Measurements from ENCODE around the gene H6PD. TPM values are rescaled to one million over a fixed set of nuclear protein-coding genes. Genes with fewer than 3 reads are reported as not detected.

H6PD gene
- total RNA-seq, 1 experiment from 2014 or later = 17.6 TPM

DNA sequence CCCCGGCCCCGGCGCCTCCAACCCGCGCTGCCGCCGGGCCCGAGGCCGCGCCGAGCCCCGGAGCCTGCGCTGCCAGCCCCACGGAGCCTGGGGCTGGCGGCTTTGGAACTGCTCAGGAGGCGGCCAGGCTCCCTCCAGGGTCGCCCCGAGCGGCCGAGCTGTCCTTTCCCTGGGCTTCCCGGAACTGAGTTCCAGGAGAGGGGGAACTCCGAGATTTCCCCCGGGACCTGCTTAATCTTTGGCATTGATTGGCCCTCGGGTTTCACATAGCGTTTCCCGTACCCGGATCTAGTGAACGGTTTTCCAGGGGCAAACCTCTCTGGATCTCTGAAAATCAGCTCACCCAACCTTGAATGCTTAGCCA lies 504 bp downstream of the H6PD start:
- no peak for DNase-seq (ENCODE audit: low spot score)
- in situ Hi-C loops (cut with HindIII; ENCODE audit: low sequenced_read_pairs) = no loop called here

GRCh38 chr1:9235560-9235959 lies 986 bp downstream of the H6PD start:
- DNase-seq (ENCODE audit: low spot score) = no peak
- in situ Hi-C loops (cut with HindIII; ENCODE audit: low sequenced_read_pairs) = no loop called here

GRCh38 chr1:9238134-9238533 lies 3.6 kb downstream of the H6PD start:
- in situ Hi-C loops (cut with HindIII; ENCODE audit: low sequenced_read_pairs) = no loop called here
- DNase-seq (ENCODE audit: low spot score) = no peak

- no peak for DNase-seq (ENCODE audit: low spot score)
- in situ Hi-C loops (cut with HindIII; ENCODE audit: low sequenced_read_pairs) = no loop called here
These were observed 4.0 kb downstream of the H6PD start for GRCh38 chr1:9238550-9238949.

DNA sequence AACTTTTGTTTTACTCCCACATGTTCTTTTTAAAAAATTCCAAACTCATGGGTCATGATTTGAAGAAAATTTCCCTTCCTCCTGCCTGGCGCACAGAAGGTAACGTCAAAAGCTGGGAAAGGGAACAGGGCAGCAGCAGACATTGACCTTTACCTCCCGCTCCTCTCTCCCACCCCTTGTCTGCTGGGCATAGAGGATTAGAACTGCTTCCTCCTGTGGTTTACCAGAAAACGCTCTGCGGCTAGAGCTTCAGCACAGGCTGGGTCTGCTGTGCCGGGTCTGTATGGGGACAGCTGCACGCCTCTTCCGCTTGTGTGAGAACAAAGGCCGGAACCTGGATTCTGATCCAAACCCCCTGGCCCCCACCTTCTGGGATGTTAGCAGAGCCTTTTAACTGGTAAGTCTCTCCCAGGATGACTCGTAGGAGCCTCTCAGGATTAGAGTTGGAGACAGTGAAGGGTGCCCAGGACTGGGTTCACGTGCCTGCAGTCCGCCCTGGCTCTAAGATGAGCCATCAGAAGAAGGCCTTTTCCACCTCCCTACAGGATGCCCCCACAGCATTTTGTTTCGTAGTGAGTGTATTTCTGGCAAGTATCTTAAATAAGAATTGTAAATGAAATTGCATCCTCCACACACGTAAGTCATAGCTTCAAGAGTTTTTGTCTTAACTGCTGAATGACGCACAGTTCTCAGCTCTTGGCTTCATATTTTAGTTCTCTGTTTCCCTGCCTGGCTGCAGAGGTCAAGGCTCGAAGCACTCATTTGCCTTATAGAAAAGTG lies 5.2 kb downstream of the H6PD start:
- in situ Hi-C loops (cut with HindIII; ENCODE audit: low sequenced_read_pairs) = no loop called here
- DNase-seq (ENCODE audit: low spot score) = no peak

GRCh38 chr1:9240914-9241820 lies 6.6 kb downstream of the H6PD start:
- in situ Hi-C loops (cut with HindIII; ENCODE audit: low sequenced_read_pairs) = no loop called here
- DNase-seq (ENCODE audit: low spot score) = no peak

GRCh38 chr1:9241891-9242290 lies 7.3 kb downstream of the H6PD start:
- in situ Hi-C loops (cut with HindIII; ENCODE audit: low sequenced_read_pairs) = no loop called here
- DNase-seq (ENCODE audit: low spot score) = no peak

GRCh38 chr1:9242338-9242969 lies 7.9 kb downstream of the H6PD start:
- in situ Hi-C loops (cut with HindIII; ENCODE audit: low sequenced_read_pairs) = no loop called here
- peak; percentile 50 for DNase-seq (ENCODE audit: low spot score)

DNA sequence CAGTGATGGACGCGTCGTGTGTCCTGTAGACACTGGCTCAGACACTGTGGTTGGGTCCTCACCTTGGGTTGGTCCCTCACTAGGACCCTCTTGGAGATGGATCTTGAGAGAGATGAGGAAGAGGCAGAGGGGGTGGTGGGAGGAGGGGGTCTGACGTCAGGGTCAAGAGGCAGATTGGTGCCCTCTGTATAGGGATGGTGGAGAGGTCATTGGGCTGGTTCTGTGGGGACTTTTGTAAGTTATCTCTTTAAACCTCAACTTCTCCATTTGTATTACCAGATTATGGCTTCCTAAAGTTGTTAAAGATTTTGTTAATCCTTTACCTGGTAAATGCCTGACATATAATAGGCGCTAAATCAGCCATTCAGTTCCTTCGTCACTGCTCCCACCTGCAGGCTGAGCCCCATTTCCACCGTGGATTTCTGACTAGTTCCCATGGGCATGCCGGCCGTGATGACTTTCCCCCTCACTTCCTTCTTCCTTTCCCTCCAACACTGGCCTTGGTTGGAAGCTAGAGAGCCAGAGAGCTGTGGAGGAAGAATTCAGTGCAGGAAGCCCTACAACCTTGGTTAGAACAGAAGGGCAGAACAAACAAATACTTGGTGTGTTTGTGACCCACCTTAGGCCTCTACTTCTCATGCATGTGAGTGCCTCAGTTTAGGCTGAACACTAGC lies 8.6 kb downstream of the H6PD start:
- in situ Hi-C loops (cut with HindIII; ENCODE audit: low sequenced_read_pairs) = no loop called here
- no peak for DNase-seq (ENCODE audit: low spot score)

DNA sequence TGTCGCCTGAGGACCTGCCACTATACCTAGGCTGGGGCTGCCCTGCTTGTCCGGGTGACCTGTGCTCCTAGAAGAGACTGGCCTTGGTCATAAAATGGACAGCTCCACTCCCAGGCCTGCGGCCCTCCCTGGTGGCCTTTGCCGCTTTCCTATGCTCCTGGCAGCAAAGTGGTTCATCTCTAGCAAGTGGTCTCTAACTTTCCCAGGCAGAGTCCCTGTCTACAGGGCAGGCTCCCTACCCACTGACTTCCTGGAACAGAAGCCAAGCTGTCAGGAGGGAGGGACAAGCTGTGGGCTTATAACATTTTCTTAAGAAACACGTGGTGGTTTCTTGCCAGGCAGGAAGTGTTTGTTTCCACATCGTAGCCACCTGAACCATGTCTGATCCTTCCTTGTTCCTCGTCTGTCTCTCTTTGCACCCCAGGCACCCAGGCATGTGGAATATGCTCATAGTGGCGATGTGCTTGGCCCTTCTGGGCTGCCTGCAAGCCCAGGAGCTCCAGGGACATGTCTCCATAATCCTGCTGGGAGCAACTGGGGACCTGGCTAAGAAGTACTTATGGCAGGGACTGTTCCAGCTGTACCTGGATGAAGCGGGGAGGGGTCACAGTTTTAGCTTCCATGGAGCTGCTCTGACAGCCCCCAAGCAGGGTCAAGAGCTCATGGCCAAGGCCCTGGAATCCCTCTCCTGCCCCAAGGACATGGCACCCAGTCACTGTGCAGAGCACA lies 10.1 kb downstream of the H6PD start:
- DNase-seq (ENCODE audit: low spot score) = no peak
- in situ Hi-C loops (cut with HindIII; ENCODE audit: low sequenced_read_pairs) = no loop called here

GRCh38 chr1:9245230-9245619 lies 10.7 kb downstream of the H6PD start:
- in situ Hi-C loops (cut with HindIII; ENCODE audit: low sequenced_read_pairs) = no loop called here
- DNase-seq (ENCODE audit: low spot score) = no peak

- in situ Hi-C loops (cut with HindIII; ENCODE audit: low sequenced_read_pairs) = no loop called here
- no peak for DNase-seq (ENCODE audit: low spot score)
These were observed 11.1 kb downstream of the H6PD start for GRCh38 chr1:9245661-9246060.

DNA sequence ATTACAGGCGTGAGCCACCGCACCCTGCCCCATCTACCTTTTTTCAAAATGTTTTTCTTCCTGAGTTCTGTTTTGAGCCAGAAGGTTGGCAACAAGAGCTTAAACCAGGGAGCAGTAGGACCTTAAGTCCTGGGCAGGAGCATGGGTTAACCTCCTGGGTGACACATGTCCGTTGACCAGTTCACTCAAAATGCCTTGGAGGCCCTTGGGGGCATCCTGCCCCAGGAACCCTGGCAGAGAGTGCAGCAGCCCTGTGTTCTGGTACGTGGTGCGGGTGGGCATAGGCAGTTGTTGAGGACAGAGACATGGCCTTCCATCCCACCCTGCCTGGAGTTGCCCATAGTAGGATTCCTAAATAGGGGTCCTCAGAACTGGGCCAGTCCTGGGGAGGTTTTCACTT lies 11.6 kb downstream of the H6PD start:
- no peak for DNase-seq (ENCODE audit: low spot score)
- in situ Hi-C loops (cut with HindIII; ENCODE audit: low sequenced_read_pairs) = no loop called here

DNA sequence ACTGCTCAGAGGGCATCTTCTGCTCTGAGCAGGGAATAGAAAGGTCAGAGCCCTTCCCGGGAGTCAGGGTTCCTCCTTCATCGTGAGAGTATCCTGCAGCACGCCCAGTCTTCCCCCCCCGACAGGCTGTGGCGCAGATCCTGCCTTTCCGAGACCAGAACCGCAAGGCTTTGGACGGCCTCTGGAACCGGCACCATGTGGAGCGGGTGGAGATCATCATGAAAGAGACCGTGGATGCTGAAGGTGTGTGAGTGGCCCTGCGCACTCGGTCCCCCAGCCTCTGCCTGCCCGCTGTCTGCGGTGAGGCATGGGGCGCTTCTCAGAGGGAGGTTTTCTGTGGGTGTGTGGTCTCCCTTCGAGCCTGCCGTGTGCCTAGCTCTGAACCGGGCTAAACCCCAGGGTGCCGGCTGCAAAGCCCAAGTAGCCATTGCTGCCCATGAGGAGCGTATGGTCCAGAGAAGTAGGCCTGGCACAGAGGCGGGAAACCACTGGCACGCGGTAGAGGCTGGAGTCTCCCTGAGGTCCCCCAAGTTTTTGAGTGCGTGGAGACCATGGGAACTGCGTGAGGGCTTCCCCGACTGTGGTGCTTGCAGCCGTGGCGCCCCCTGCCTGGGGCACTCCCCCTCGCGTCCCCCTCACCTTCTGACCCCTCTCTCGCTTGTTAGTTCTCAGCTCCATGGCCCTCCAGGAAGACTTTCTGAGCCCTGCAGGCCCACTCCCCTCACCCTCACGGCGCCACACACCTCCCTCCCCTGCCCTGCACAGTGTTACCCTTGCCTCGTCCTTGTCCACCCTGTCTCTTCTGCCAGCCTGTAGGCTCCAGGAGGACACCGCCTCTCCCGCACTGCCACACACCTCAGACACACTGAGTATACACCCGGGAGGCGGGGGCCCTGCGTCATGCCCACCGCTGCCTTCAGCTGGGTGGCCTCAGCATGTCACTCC lies 12.5 kb downstream of the H6PD start:
- in situ Hi-C loops (cut with HindIII; ENCODE audit: low sequenced_read_pairs) = no loop called here
- DNase-seq (ENCODE audit: low spot score) = no peak

GRCh38 chr1:9247894-9248293 lies 13.3 kb downstream of the H6PD start:
- in situ Hi-C loops (cut with HindIII; ENCODE audit: low sequenced_read_pairs) = no loop called here
- DNase-seq (ENCODE audit: low spot score) = no peak

- in situ Hi-C loops (cut with HindIII; ENCODE audit: low sequenced_read_pairs) = no loop called here
These were observed 14.0 kb downstream of the H6PD start for GRCh38 chr1:9248341-9249262.

DNA sequence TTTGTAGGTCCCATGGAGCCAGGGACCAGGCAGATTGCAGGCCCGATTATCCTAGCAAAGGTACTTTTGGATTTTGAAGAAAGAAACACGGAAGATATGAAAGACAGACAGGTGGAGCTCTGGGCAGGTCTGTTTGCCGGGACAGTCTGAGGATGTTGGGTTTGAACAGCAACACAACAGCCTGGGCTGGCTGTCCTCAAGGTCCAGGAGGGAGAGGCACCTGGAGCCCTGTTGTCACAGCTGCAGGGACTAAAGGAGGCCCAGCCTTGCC lies 14.6 kb downstream of the H6PD start:
- in situ Hi-C loops (cut with HindIII; ENCODE audit: low sequenced_read_pairs) = no loop called here
- no peak for DNase-seq (ENCODE audit: low spot score)

More at GRCh38 chr1:9248341-9249262, 14.0 kb downstream of the H6PD start:
- DNase-seq (ENCODE audit: low spot score) = no peak
